ENCODE data around the gene COX10. TPM values are rescaled to one million over a fixed set of nuclear protein-coding genes. Genes with fewer than 3 reads are reported as not detected.

COX10 gene
- total RNA-seq, 1 donor from 2014 or later, result 20.8 TPM

DNA sequence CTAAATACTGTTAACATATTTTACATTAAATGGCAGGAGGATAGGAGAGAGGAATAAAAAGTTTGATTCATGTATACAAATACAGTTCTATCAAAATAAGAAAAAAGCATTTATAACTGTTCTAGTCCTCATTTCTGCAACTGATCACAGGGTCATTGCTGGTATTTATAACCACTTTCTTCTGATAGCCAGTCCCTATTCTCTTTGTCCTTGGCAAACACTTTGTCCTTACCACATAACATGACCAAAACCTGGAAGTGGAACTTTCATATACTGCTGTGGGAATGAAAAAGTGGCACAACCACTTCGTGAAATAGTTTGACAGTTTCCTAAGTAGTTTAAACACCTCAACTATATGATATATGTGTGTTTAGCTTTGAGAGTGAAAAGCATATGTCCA lies 84.1 kb downstream of the COX10 start:
- Mint-ChIP-seq H3K9me3 (no peaks in the 10 kb centered on the region), H3K4me1 (no peaks in the 10 kb centered on the region), H3K4me3 (no peak overlapping the region), H3K36me3 (ENCODE audit: low read depth) (peaks cover 12% of the 10 kb centered on the region), H3K27me3 (no peaks in the 10 kb centered on the region), H3K27ac (no peak overlapping the region)
- CTCF ChIA-PET, result no interaction called here
- TF ChIP-seq, protein P1, sequence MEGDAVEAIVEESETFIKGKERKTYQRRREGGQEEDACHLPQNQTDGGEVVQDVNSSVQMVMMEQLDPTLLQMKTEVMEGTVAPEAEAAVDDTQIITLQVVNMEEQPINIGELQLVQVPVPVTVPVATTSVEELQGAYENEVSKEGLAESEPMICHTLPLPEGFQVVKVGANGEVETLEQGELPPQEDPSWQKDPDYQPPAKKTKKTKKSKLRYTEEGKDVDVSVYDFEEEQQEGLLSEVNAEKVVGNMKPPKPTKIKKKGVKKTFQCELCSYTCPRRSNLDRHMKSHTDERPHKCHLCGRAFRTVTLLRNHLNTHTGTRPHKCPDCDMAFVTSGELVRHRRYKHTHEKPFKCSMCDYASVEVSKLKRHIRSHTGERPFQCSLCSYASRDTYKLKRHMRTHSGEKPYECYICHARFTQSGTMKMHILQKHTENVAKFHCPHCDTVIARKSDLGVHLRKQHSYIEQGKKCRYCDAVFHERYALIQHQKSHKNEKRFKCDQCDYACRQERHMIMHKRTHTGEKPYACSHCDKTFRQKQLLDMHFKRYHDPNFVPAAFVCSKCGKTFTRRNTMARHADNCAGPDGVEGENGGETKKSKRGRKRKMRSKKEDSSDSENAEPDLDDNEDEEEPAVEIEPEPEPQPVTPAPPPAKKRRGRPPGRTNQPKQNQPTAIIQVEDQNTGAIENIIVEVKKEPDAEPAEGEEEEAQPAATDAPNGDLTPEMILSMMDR (IDR thresholded peaks at IDR 0.05), result no peak
- POLR2A ChIA-PET, result no interaction called here
- ATAC-seq (ENCODE audit: low read depth) (no peak), DNase-seq (no peak)
- intact Hi-C loops (cut with micrococcal nuclease), result no loop called here

DNA sequence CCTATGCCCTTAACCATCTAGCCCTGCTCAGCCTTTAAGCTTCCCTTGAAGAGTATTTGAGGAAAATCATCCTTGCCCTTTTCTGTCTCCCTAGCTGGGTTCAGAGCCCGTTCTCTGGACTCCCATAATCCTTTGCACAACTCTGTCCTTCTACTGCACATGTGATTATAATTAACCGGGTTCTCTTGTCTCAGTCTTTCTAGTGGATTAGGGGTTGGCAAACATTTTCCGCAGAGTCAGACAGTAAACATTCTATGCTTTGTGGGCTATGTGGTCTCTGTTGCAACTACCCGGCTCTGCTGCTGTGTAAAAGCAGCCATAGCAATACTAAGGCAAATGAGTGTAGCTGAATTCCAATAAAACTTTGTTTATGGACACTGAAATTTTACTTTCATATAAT lies 87.4 kb downstream of the COX10 start:
- CTCF ChIA-PET, result no interaction called here
- DNase-seq, result no peak

DNA sequence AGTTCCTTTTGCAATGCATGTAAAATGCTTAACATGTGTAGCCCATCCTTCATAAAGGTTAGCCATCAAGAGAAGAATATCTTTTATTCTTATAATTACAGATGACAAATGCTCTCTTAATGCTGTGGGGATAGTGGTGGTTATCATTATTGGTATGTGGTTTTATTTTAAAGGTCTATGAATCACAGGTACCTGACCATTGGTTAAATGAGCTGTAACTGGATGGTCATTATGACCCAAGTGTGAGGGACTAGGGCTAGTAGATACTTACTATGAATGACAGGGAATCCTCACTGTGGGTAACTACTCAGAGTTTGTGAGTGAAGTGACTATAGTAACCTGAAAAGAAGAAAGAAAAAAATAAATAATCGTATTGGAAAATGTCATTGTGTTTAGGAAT lies 88.5 kb downstream of the COX10 start:
- no peaks in the 10 kb centered on the region for H3K4me1 Mint-ChIP-seq
- H3K27ac Mint-ChIP-seq, result no peak overlapping the region
- ChIA-PET CTCF (no interaction called here), POLR2A (no interaction called here)
- no peaks in the 10 kb centered on the region for H3K27me3 Mint-ChIP-seq
- ATAC-seq (ENCODE audit: low read depth), result no peak
- no peak for DNase-seq
- no peaks in the 10 kb centered on the region for H3K9me3 Mint-ChIP-seq
- intact Hi-C loops (cut with micrococcal nuclease), result no loop called here
- H3K36me3 Mint-ChIP-seq (ENCODE audit: low read depth), result peaks cover 29% of the 10 kb centered on the region
- TF ChIP-seq, protein P1 (IDR thresholded peaks at IDR 0.05), result no peak
- no peak overlapping the region for H3K4me3 Mint-ChIP-seq

More for the DNA sequence above, 87.4 kb downstream of the COX10 start:
- no peaks in the 10 kb centered on the region for H3K4me1 Mint-ChIP-seq
- TF ChIP-seq, protein P1 (IDR thresholded peaks at IDR 0.05), result no peak
- no peaks in the 10 kb centered on the region for H3K27me3 Mint-ChIP-seq
- no peaks in the 10 kb centered on the region for H3K9me3 Mint-ChIP-seq
- intact Hi-C loops (cut with micrococcal nuclease), result no loop called here
- ATAC-seq (ENCODE audit: low read depth), result no peak
- H3K27ac Mint-ChIP-seq, result no peak overlapping the region
- peaks cover 27% of the 10 kb centered on the region for H3K36me3 Mint-ChIP-seq (ENCODE audit: low read depth)
- no peak overlapping the region for H3K4me3 Mint-ChIP-seq
- POLR2A ChIA-PET, result no interaction called here

DNA sequence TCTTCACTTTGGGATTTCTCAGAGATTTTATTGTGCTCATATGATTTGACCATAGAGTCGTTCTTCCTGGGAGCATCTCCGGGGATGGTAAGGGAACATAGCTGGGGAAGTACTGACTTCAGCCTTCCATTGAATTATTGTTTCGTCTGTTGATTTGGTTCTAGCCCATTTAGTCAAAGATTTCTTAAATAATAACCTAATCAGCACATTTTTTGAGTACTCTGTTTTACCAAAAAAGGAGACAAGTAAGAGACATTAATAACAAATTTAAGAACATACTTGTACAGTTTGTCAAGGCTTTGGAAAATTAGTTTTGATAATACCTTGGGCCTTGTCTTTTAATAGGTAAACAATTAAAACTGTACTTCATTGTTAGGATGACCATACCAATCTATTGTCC lies 89.4 kb downstream of the COX10 start:
- ATAC-seq (ENCODE audit: low read depth) (no peak), DNase-seq (no peak)
- ChIA-PET CTCF (no interaction called here), POLR2A (no interaction called here)
- intact Hi-C loops (cut with micrococcal nuclease), result no loop called here
- Mint-ChIP-seq H3K27ac (no peak overlapping the region), H3K4me3 (no peak overlapping the region), H3K9me3 (no peaks in the 10 kb centered on the region), H3K36me3 (ENCODE audit: low read depth) (peaks cover 30% of the 10 kb centered on the region), H3K4me1 (no peaks in the 10 kb centered on the region), H3K27me3 (no peaks in the 10 kb centered on the region)
- TF ChIP-seq, protein P1 (IDR thresholded peaks at IDR 0.05), result no peak

DNA sequence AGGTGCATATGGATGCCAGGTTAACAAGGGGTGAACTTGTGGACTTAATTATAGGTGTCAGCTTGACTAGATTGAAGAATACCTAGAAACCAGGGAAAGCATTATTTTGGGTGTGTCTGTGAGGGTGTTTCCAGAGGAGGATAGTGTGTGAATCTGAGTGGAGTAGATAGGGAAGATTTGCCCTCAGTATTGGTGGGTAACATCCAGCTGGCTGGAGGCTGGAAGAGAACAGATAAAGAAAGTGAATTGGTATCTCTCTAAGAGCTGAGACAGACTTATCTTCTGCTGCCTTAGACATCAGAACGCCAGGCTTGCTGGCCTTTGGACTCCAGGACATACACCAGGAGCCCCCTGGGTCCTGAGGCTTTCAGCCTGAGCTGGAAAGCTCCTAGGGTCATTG lies 92.1 kb downstream of the COX10 start:
- H3K4me3 Mint-ChIP-seq, result no peak overlapping the region
- intact Hi-C loops (cut with micrococcal nuclease), result no loop called here
- no peaks in the 10 kb centered on the region for H3K4me1 Mint-ChIP-seq
- TF ChIP-seq, protein P1 (IDR thresholded peaks at IDR 0.05), result no peak
- no peak overlapping the region for H3K27ac Mint-ChIP-seq
- ATAC-seq (ENCODE audit: low read depth) (no peak), DNase-seq (no peak)
- ChIA-PET CTCF (no interaction called here), POLR2A (no interaction called here)
- peaks cover 43% of the 10 kb centered on the region for H3K36me3 Mint-ChIP-seq (ENCODE audit: low read depth)
- no peaks in the 10 kb centered on the region for H3K27me3 Mint-ChIP-seq
- no peaks in the 10 kb centered on the region for H3K9me3 Mint-ChIP-seq

Measured in activated B cell treated with CpG ODN at 0.5 μM for 24 hours (primary cell).